ENCODE data around the gene ASPA. TPM values are rescaled to one million over a fixed set of nuclear protein-coding genes. Genes with fewer than 3 reads are reported as not detected.
"Not testable (repeated sequence)": the region's sequence is repeated elsewhere in the genome, so short reads cannot be mapped to it uniquely, and the experiment has no call there.

The ASPA gene
- total and polyA plus RNA-seq, 2 donors (not counting 3 experiments of a cell fraction or from before 2014, with no cell fraction given): 0.01 TPM; not detected in 1

- H3K4me3 ChIP-seq (replicated peaks in 1 of 3; ENCODE audit: insufficient read depth in 1 of 3, low read depth in 1 of 3, low read length in 3 of 3): no peak overlapping the region
- dilution Hi-C loops (cut with MboI; ENCODE audit: extremely low pct_ligation_motif_present, low sequenced_read_pairs): no loop called here
- no peak for DNase-seq (ENCODE audit: low read depth, low spot score)
- no peaks in the 10 kb centered on the region for H3K9me1 ChIP-seq (replicated peaks; ENCODE audit: control insufficient read depth, extremely low read depth, insufficient read depth, low read length)
- H4K20me1 ChIP-seq (replicated peaks; ENCODE audit: control insufficient read depth, extremely low read depth, insufficient read depth, low read length): no peaks in the 10 kb centered on the region
- ChIA-PET POLR2A (no interaction called here), CTCF (no interaction called here)
- no peak overlapping the region for H3K4me2 ChIP-seq (ENCODE audit: insufficient read depth, low read length)
- H3K27me3 ChIP-seq (ENCODE audit: control insufficient read depth in 2 of 2, insufficient read depth in 2 of 2, low read length in 2 of 2): no peaks in the 10 kb centered on the region
- no peak for FAIRE-seq
- H3K9me3 ChIP-seq (replicated peaks; ENCODE audit: control insufficient read depth, insufficient read depth, low read length): no peaks in the 10 kb centered on the region
- no peaks in the 10 kb centered on the region for H3K36me3 ChIP-seq (ENCODE audit: control insufficient read depth in 2 of 2, extremely low read depth in 1 of 2, insufficient read depth in 2 of 2, low read length in 2 of 2)
- H3K4me1 ChIP-seq (ENCODE audit: control insufficient read depth, extremely low read depth, insufficient read depth, low read length): no peaks in the 10 kb centered on the region
- H3K9ac ChIP-seq (replicated peaks; ENCODE audit: extremely low read depth, insufficient read depth, low read length): no peak overlapping the region
- no peak for TF ChIP-seq JUN (IDR thresholded peaks at IDR 0.05; ENCODE audit: borderline replicate concordance, insufficient read depth, insufficient read length, low read depth)
- no peak for TF ChIP-seq MAX (IDR thresholded peaks at IDR 0.05; ENCODE audit: insufficient read depth, insufficient read length)
- no peak for TF ChIP-seq POLR2AphosphoS5 (IDR thresholded peaks at IDR 0.05; ENCODE audit: insufficient read depth, low read depth, low read length)
- TF ChIP-seq GATA2 (IDR thresholded peaks at IDR 0.05; ENCODE audit: insufficient read depth, insufficient read length, low read depth, low read length): no peak
- no peak for TF ChIP-seq EZH2 (IDR thresholded peaks at IDR 0.05; ENCODE audit: borderline replicate concordance, low read depth, low read length, severe bottlenecking)
- TF ChIP-seq CTCF (IDR thresholded peaks at IDR 0.05; ENCODE audit: extremely low read depth in 1 of 2, insufficient read depth in 1 of 2, low read depth in 1 of 2, low read length in 2 of 2): no peak
- TF ChIP-seq FOS (IDR thresholded peaks at IDR 0.05; ENCODE audit: borderline replicate concordance, insufficient read depth, low read length): no peak
- no peak for TF ChIP-seq MYC (IDR thresholded peaks at IDR 0.05; ENCODE audit: low read depth, low read length)
- TF ChIP-seq POLR2A (IDR thresholded peaks at IDR 0.05; ENCODE audit: low read depth, low read length): no peak
- no peaks in the 10 kb centered on the region for H3K79me2 ChIP-seq (ENCODE audit: control insufficient read depth, insufficient read depth, low read length)
- no peak overlapping the region for H3K27ac ChIP-seq (ENCODE audit: insufficient read depth, low read depth, low read length)
- BruUV-seq (replicated peaks): no TSS peak
- intact Hi-C loops (cut with micrococcal nuclease): no loop called here
- H2AFZ ChIP-seq (ENCODE audit: low read depth, low read length): no peak overlapping the region
These were observed 37.7 kb downstream of the ASPA start for GRCh38 chr17:3513305-3514035.

- H3K27me3 ChIP-seq (ENCODE audit: control insufficient read depth in 2 of 2, insufficient read depth in 2 of 2, low read length in 2 of 2); H3K9ac ChIP-seq (replicated peaks; ENCODE audit: extremely low read depth, insufficient read depth, low read length); intact Hi-C loops (cut with micrococcal nuclease); CTCF ChIA-PET; H3K36me3 ChIP-seq (ENCODE audit: control insufficient read depth in 2 of 2, extremely low read depth in 1 of 2, insufficient read depth in 2 of 2, low read length in 2 of 2); H3K27ac ChIP-seq (ENCODE audit: insufficient read depth, low read depth, low read length); BruUV-seq (replicated peaks); H3K4me2 ChIP-seq (ENCODE audit: insufficient read depth, low read length); H2AFZ ChIP-seq (ENCODE audit: low read depth, low read length); H3K79me2 ChIP-seq (ENCODE audit: control insufficient read depth, insufficient read depth, low read length); DNase-seq (ENCODE audit: low read depth, low spot score); H3K4me3 ChIP-seq (replicated peaks in 1 of 3; ENCODE audit: insufficient read depth in 1 of 3, low read depth in 1 of 3, low read length in 3 of 3); POLR2A ChIA-PET; H3K9me3 ChIP-seq (replicated peaks; ENCODE audit: control insufficient read depth, insufficient read depth, low read length); H3K4me1 ChIP-seq (ENCODE audit: control insufficient read depth, extremely low read depth, insufficient read depth, low read length); dilution Hi-C loops (cut with MboI; ENCODE audit: extremely low pct_ligation_motif_present, low sequenced_read_pairs); H4K20me1 ChIP-seq (replicated peaks; ENCODE audit: control insufficient read depth, extremely low read depth, insufficient read depth, low read length); FAIRE-seq; H3K9me1 ChIP-seq (replicated peaks; ENCODE audit: control insufficient read depth, extremely low read depth, insufficient read depth, low read length): not testable (repeated sequence)
These were observed 38.4 kb downstream of the ASPA start for GRCh38 chr17:3514167-3514566.

Data from endothelial cell of umbilical vein (primary cell).